ENCODE measurements around the gene CADPS.

CADPS gene

DNA sequence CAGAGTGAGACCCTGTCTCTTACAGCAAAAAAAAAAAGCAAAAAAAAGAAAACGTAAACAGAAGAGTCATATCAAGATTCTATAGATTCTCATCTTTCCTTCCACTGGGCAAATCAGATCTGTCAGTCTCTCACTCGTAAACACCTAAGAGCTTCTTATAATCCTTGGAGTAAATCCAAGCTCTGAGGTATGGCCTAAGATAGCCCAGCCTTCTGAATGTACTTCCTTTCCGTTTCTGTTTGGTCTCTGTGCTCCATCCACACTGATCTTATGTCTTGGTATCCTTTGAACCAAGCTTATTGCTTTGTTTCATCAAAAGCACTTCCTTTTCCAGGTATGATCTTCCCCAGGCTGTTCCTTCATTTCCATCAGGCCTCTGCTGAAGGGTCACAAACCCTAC is 137.8 kb downstream of the CADPS start:
- DNase-seq (ENCODE audit: low read depth), result no peak

DNA sequence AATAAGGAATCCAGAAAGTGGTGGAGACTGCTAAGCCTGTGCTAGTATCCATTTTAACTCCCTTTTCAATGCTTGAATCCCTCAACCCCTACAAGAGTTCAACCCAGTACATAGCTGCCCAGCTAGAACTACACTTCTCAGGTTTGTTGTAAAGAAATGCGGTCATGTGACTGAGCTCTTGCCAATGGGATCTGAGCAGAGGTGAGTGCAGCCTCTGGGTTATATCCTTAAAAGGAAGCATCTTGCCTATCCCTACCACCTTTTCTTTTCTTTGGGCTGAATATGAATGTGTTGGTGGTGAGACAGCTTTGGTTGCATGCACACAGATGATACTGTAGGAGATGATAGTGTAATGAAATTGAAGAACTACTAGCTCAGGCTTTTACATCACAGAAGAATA is 139.7 kb downstream of the CADPS start:
- DNase-seq (ENCODE audit: low read depth), result no peak

DNA sequence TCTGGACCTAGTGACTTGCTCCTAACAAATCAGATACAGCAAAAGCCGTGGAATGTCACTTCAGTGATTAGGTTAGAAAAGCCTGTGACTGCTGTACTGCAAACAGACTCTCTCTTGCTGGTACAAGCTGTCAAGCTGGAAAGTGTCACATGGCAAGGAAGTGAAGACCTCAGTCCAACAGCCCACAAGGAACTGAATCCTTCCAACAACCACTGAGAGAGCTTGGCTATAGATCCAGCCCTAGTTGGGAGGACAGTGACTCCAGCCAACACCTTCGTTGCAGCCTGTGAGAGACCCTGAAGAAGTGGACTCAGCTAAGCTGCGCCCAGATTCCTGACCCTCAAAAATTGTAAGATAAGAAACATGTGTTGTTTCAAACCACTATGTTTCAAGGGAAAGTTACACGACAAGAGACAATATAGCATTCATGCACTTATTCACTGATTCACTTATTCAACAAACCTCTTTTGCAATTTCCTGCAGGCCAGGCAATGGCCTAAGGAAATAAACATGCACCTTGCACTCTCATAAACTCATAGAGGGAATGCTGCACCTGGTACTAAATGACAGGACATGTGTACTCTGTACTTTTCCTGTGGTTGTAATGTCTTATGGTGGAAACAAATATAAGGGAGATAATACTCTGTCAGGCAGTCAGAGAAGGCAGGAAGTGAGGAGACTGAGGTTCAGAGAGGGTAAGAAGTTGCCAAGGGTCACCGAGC is 142.9 kb downstream of the CADPS start:
- no peak for DNase-seq (ENCODE audit: low read depth)

DNA sequence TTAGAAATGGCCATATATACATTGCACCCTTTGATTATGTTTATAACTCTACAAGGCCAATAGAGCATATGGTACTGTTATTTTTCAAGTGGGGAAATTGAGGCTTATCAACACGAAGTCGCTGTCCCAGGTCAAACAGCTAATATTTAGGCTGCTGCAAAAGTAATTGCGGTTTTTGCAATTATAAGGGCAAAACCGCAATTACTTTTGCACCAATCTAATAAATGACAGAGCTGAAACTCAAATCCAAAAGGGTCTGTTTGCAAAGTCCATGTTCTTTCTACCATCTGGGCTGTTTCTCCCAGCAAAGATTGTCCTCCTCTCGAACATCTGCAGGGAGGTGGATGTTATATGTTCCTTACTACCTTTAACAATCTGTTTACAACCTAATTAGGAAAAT is 147.2 kb downstream of the CADPS start:
- no peak for DNase-seq (ENCODE audit: low read depth)

DNA sequence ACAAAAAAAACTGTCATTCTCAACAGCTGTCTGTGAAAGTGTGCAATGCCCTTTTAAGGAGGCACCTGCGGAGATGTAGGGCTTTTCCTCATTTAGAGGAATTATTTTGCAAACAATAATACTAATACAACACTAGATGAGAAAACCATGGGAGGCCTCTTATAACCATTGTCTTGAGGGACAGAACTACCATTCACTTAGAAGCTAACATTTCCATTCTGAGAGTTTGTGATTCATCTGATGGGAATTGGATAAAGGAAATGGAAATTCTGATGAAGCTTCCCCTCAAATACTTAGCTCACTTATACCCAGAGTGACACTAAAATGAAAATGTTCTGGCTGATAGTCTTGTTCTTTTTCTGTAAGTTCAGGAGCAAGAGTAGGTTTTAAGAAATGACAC is 147.7 kb downstream of the CADPS start:
- DNase-seq (ENCODE audit: low read depth), result peak; percentile 53

DNA sequence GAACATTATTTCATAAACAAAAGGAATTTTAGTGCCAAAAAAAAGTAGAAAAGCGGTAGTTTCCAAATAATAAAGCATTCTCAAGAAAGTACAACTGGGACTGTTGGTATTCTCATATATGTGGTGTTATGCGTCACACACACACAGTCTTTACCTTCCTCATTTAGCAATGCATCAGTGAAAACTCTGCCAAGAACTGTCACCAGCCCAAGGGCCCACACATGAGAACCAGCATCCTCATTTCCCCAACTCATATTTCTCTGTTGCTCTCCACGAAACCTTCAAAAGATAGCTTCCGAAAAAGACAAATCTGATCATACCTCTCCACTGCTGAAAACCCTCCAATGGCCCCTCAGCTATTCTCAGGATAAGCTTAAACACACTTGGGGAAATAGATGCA is 150.7 kb downstream of the CADPS start:
- DNase-seq (ENCODE audit: low read depth), result no peak

DNA sequence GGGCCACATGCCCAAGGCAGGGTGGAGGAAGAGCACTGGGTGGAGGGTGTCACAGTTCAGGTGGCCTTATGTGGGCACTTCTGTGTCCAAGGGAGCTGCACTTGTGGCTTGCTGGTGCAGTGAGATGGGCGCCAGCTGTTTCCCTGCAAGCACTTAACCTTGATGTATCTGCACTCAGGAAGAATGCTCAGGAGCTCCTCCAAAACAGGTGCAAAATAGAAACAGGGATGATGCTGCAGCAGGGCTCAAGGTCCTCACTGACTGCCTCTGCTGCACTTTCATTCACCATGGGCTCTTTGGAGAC is 151.3 kb downstream of the CADPS start:
- no peak for DNase-seq (ENCODE audit: low read depth)

DNA sequence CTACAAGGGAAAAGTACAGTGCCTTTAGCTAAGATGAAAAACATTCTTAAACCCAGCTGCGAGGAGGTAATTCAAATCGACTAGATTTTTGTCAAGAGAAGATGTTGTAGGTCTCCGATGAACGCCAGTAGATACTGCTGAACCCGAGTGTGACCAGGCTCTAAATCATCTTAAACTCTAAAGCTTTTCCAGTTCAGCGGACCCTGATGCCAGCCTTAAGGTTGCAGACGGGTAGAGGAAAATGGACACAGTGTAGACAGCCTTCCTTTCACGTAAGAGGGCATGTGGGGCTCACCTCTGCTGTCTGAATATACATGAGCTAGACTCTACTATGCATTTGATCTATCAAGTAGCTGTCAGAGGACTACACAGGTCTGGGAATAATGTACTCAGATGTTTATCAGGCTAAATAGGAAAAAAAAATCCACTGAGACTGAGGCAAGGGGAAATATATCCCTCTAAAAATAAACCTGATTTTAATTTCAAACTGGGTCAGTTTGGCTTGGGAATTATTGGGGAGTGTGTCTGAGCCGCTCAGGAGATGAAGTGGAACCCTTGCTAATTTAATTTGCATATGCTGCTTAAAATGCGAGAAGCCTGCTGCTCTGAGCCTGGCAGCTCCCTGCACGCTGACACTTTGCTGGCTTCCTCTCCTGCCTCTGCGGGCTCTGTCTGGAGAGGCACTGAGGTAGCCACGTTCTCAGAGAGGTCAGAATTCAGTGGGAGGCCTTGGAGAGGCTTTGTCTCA is 151.9 kb downstream of the CADPS start:
- DNase-seq (ENCODE audit: low read depth), result no peak

DNA sequence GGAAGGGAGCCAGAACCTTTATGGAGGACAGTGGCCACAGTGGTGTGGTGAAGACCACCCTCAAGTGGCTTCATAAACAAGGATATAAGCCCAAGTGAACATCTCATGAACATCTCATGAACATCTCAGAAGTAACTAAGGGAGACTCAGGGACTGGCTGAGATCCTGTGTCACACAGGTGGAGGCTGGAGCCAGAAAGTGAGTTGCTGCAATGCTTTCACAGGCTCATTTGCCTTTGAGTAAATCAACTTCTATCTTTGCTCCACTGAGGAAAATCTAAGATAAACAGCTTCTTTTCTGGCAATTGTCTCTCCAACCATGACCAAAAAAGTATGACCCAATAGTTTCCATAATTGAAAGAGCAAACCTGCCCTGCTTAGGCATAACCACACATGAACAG is 152.9 kb downstream of the CADPS start:
- DNase-seq (ENCODE audit: low read depth), result no peak

DNA sequence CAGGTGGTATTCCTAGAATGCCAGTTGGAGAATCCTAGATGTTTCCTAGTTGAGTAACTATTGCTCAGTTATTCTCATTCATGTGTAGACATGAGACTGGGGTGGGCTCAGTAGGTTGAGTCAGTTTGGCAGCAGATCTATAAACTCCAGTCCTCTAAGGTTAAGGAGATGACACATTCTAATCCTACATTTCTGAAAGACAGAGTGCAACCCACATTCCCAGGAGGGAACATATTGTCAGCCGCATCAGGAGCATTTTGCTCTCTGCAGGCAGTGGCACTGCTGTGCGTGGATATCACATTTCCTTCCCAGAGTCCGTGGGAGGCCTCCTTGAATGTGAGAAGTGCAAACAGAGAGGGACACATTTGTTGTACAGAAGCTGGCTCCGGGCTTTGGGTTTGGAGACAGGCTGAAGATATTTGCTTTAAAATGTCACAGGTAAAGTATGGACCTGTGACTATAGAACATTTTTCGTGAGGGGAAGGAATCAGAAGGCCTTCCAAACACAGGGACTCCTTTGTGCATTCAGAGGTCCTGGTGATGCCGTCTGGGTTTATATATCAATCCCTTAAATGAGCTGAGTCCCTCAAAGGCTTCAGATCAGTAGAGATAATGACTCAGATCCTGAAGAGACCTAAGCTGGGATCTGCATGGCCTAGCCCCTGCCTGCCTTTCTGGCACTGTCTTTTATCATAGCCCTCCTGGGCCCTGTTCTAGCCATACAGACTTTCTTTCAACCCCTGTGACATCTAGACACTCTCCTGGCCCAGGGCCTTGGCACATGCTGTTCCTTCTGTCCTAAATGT is 156.5 kb downstream of the CADPS start:
- no peak for DNase-seq (ENCODE audit: low read depth)

DNA sequence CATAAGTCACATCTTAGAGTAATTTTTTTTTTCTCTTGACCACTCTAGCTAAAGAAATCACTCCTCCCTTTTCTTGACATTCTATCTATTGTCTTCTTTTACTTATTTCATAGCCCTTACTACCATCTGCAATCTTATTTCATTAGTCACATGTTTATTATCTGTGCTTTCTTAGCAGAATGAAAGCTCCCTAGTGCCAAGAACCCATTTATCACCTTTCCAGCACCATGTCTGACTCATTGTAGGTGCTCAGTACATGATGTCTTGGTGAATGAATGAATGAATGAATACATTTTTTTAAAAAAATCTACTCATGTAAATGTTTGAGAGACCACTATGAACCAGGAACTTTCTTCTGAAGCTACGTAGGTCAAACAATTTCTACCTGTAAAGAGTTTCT is 157.2 kb downstream of the CADPS start:
- DNase-seq (ENCODE audit: low read depth), result no peak

DNA sequence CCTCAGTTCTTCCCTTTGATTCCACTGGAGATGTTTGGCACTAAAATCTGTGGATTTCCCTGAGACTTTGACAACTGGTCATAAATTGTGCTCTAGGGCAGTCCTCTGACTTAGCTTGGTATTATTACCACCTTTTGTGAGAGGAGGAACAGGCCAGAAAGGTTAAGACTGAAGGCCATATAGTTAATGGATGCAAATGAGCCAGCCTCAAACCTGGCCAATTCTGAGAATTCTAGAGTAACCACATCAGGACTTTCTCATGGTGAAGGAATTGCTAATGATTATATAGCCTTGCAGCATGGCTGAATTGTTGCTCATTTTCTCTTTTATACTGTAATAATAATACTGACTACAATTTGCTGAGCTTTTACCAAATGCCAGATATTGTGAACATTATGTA is 162.5 kb downstream of the CADPS start:
- no peak for DNase-seq (ENCODE audit: low read depth)

DNA sequence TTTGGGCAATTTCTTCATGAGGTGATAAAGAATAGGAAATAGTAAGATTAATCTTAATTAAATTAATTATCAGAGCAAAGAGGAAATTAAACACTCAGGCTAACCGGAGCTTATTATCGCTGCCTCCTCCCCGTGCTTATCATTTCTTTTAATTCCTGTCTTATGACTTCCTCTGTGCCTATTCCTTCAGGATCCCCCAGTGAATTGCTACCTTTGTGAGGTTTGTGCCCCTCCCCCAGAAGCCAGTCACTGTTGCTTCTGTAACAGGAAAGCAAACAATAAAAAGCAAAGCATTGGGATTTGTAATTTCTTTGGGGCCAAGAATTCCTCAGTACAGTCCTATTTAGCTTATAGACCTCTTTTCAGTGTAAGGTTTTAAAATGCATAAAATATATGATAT is 164.5 kb downstream of the CADPS start:
- no peak for DNase-seq (ENCODE audit: low read depth)

DNA sequence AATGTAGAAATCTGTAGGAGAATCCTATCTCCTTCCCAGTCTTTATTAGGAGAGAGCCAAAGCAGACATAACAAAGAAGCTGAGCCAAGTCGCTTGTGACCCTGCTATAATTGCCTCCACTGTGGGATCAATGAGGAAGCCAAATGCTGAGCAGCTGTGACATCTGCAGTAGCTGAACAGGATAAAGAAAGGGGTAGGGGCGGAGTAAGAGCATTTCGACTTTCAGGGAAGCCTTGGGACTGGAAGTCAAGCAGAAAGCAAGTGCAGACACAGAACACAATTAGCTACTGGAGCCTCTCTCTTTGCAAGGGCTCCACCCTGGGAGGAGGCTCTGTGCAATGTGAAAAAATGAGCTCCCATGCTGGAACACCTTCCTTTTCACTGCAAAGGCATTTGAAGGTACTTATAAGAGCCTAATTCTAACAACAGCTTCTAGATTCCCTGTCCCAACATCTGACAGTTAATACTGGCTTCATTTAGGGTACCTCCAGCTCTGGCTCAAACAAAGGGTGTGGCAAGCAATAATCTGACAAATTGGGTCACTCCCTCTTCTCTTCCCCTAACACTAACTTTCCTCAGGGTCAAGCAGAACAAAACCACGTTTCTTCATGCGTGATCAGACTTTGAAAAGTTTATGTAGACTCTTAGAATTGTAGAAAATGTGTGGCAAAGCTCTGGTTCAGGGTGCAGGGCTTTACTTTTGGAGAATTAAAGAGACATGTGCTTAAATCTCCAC is 166.4 kb downstream of the CADPS start:
- no peak for DNase-seq (ENCODE audit: low read depth)

DNA sequence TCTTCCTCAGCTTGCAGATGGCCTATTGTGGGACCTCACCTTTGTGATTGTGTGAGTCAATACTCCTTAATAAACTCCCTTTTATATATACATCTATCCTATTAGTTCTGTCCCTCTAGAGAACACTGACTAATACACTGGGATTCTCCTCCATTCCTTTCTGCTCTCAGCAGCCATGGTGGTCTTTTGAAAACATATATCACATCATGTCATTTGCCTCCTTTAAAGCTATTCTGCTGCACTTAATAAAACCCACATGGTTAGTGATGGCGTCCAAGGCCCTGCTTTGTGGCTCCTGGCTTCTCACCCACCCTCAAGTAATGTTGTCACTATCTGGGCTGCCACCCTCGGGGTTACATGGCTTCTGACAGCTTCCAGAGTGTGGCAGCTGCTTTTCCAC is 169.5 kb downstream of the CADPS start:
- DNase-seq (ENCODE audit: low read depth), result no peak

DNA sequence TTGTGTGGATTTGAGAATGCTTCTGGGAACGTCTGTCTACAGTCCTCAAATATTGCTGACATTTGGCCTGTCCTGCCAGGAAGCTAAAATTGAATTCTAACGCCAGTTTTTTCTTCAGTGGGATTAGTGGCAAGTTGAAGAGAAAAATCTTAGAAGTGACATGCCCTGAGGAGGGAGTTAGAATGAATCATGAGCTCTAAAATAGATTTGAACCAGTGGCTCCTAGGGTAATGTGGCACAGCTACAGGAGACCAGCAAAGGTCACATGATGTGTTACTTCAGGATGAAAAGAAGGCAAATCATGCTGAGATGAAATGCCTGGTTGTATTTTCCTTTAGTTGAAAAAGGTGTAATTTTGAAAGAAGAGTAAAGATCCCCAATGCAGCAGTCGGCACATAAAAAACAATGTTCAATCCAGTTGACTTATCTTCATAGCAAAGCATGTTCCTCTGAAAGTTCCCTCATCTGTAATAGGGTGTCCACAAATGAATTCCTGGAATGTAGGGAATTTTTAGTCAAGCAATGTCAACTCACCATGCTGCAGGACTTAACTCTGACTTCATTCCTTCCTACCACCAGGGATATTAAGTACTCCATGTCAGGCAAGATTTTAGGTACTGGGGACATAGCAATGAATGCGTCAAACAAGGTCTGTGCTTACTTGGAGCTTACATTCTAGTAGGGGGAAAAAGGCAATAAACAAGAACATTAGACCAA is 171.6 kb downstream of the CADPS start:
- peak; percentile 16 for DNase-seq (ENCODE audit: low read depth)

DNA sequence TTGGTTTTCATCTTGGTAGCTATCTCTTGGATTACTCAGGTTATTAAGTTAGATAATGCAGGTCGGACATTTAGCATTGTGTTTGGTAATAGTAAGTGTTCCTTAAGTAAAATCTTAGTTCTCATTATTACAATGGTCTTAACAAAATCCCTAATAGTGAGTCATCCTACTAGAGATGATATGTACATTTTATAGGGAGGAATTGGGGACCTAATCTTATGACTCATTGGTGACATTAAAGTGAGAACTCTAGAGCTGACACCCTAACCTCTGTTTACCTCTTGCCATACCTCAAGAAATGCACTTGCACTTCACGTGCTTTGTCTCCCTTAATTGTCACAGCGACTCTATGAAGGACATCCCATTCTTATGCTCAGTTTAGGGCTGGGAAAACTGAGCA is 174.9 kb downstream of the CADPS start:
- no peak for DNase-seq (ENCODE audit: low read depth)

DNA sequence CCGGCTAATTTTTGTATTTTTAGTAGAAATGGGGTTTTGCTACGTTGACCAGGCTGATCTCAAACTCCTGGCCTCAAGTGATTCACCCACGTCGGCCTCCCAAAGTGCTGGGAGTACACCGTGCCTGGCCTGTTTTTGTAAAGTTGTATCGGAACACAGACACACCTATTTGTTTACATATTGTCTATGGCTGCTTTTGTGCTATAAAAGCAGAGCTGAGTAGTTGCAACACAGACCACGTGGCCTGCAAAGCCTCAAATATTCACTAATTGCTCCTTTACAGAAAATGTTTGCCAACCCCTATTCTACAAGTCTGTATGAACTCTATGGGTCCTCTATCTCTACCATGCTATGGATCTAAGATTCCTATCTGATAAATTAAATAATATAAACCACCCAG is 175.5 kb downstream of the CADPS start:
- DNase-seq (ENCODE audit: low read depth), result no peak

DNA sequence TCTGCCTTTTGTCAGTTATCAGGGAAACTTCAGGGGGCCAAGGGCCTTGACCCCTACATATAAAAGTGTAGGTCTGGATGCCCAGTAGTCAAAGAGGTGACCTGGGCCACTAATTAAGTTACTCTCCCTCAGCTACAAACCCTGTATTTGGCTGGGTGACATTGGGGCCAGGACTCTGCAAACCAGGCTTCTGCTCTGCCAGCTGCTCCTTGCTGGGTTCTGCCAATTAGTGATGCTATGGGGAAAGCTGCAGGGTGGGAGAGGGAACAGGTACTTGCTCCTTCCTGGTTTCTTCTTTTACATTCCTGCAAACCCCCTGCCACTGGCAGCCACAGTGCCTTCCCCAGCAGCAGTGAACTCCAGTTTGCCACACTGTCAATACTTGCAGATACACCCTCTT is 179.2 kb downstream of the CADPS start:
- no peak for DNase-seq (ENCODE audit: low read depth)

DNA sequence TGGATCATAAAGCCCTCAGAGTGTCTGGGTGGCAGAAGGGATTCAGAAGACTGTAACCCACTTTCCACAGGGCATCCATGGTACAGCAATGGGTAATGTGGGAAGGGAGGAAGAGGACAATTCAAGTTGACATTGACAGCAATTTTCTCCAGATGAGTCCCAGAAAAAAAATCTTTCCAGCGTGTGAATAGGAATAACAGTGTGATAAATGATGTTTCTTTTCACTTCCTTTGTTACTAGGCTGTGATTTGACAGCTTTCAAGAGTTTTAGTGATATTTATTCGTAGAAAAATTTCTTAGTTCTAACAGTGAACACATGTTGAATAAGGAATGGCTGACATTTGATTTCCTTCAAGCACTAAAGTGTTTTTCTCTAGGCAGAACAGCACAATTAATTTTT is 186.4 kb downstream of the CADPS start:
- no peak for DNase-seq (ENCODE audit: low read depth)

DNA sequence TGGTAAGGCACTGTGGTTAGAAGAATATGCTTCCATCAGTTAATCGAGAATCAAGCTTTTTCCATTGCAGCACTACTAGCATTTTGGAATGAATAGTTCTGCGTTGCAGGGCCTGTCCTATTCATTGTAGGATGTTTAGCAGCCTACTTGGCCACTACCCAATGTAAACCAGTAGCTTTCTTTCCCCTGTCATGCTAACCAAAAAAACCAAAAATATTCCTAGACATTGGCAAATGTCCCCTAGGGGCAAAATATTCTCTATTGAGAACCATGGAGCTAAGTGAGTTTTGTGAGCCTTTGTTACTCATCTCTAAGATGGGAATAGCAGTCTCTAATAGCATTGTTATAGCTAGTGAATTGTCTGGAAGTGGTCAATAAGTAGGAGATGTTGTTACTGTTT is 187.2 kb downstream of the CADPS start:
- peak; percentile 61 for DNase-seq (ENCODE audit: low read depth)

Data from EH (cell line).